WTC11 (cell line): ENCODE measurements around the gene SHROOM3. TPM values are rescaled to one million over a fixed set of nuclear protein-coding genes. Genes with fewer than 3 reads are reported as not detected.
A peak's percentile ranks its signal among the peaks of the same experiment; 100 is the strongest.

ENCODE experiments used
- ATAC-seq: fragments of 200-7000 bp; cut with Tn5 transposase; 2 replicates; pipeline ENCODE4 v1.10.0; 2021; ENCODE audit warnings: mild to moderate bottlenecking, moderate library complexity
- CTCF ChIA-PET: fragments of 300-600 bp; sonication (Branson Sonifier 250); formaldehyde crosslinking; loops from one replicate; lab custom pipeline; 2021; ENCODE audit warnings: antibody characterized with exemption; lab: Charles Lee
- POLR2A ChIA-PET: fragments of 350-600 bp; sonication (Branson Sonifier 250); formaldehyde crosslinking; loops from one replicate; lab custom pipeline; 2021; ENCODE audit warnings: antibody characterized with exemption; lab: Charles Lee
- DNase-seq: peaks from one replicate; pipeline ENCODE4 v3.0.0; 2021; ENCODE audit warnings: low spot score
- H3K27ac Mint-ChIP-seq: 2 replicates; pipeline ENCODE4 v1.8.0; 2021; ENCODE audit warnings: mixed read lengths
- H3K27me3 Mint-ChIP-seq: 2 replicates; pipeline ENCODE4 v1.8.0; 2021; ENCODE audit warnings: low read depth, mild to moderate bottlenecking, moderate library complexity, mixed read lengths
- H3K36me3 Mint-ChIP-seq: 2 replicates; pipeline ENCODE4 v1.8.0; 2021; ENCODE audit warnings: mixed read lengths
- H3K4me1 Mint-ChIP-seq: 2 replicates; pipeline ENCODE4 v1.8.0; 2022; ENCODE audit warnings: mixed read lengths
- H3K4me3 Mint-ChIP-seq: 2 replicates; pipeline ENCODE4 v1.8.0; 2021; ENCODE audit warnings: mild to moderate bottlenecking, moderate library complexity, mixed read lengths
- H3K9me3 Mint-ChIP-seq: 2 replicates; pipeline ENCODE4 v1.8.0; 2021; ENCODE audit warnings: mixed read lengths
- AR ChIP-seq: fragments of 250-450 bp; sonication (Bioruptor Pico); IDR thresholded peaks from 2 replicates; pipeline ENCODE4 v1.9.0; 2021; ENCODE audit warnings: mild to moderate bottlenecking
- CTCF ChIP-seq: fragments of 200-600 bp; IDR thresholded peaks from 2 replicates; pipeline ENCODE4 v1.8.0; 2022; ENCODE audit warnings: antibody characterized with exemption
- E2F1 ChIP-seq: sonication (generic); formaldehyde crosslinking; IDR thresholded peaks from 2 replicates; pipeline ENCODE4 v1.8.0; 2022; ENCODE audit warnings: mild to moderate bottlenecking, missing genetic modification reagents
- ELF4 ChIP-seq: sonication (generic); formaldehyde crosslinking; IDR thresholded peaks from 2 replicates; pipeline ENCODE4 v1.8.1; 2022; ENCODE audit warnings: low read depth, mild to moderate bottlenecking, moderate library complexity, missing genetic modification reagents
- ETV6 ChIP-seq: sonication (generic); formaldehyde crosslinking; IDR thresholded peaks from 2 replicates; pipeline ENCODE4 v1.8.1; 2022; ENCODE audit warnings: mild to moderate bottlenecking, missing genetic modification reagents
- GABPB1 ChIP-seq: sonication (generic); formaldehyde crosslinking; IDR thresholded peaks from 2 replicates; pipeline ENCODE4 v1.8.1; 2023; ENCODE audit warnings: mild to moderate bottlenecking, missing genetic modification reagents
- HMGXB4 ChIP-seq: sonication (generic); formaldehyde crosslinking; IDR thresholded peaks from 2 replicates; pipeline ENCODE4 v1.8.1; 2023; ENCODE audit warnings: mild to moderate bottlenecking, moderate library complexity, missing genetic modification reagents
- JAZF1 ChIP-seq: fragments of 250-450 bp; sonication (Bioruptor Pico); IDR thresholded peaks from 2 replicates; pipeline ENCODE4 v1.9.0; 2021; ENCODE audit warnings: moderate library complexity, mild to moderate bottlenecking, inconsistent platforms
- JUN ChIP-seq: sonication (generic); formaldehyde crosslinking; IDR thresholded peaks from 2 replicates; pipeline ENCODE4 v1.8.0; 2023; ENCODE audit warnings: mild to moderate bottlenecking, missing genetic modification reagents
- NFYB ChIP-seq: sonication (generic); formaldehyde crosslinking; conservative IDR thresholded peaks from 2 replicates; pipeline ENCODE4 v1.8.0; 2022; ENCODE audit warnings: low read depth, missing genetic modification reagents
- TCF7 ChIP-seq: sonication (generic); formaldehyde crosslinking; IDR thresholded peaks from 2 replicates; pipeline ENCODE4 v1.8.0; 2022; ENCODE audit warnings: mild to moderate bottlenecking, low read depth, missing genetic modification reagents, moderate library complexity
- TEAD1 ChIP-seq: sonication (generic); formaldehyde crosslinking; IDR thresholded peaks from 2 replicates; pipeline ENCODE4 v1.8.0; 2022; ENCODE audit warnings: mild to moderate bottlenecking, missing genetic modification reagents
- USF2 ChIP-seq: sonication (generic); formaldehyde crosslinking; IDR thresholded peaks from 2 replicates; pipeline ENCODE4 v1.8.1; 2023; ENCODE audit warnings: mild to moderate bottlenecking, missing genetic modification reagents, moderate library complexity
- ZBTB43 ChIP-seq: sonication (generic); formaldehyde crosslinking; IDR thresholded peaks from 2 replicates; pipeline ENCODE4 v1.8.1; 2023; ENCODE audit warnings: mild to moderate bottlenecking, missing genetic modification reagents
- ZNF396 ChIP-seq: fragments of 250-450 bp; sonication (Bioruptor Pico); IDR thresholded peaks from 2 replicates; pipeline ENCODE4 v1.8.0; 2021; ENCODE audit warnings: mild to moderate bottlenecking, moderate library complexity, borderline replicate concordance
- ZNF423 ChIP-seq: fragments of 250-450 bp; sonication (Bioruptor Pico); IDR thresholded peaks from 2 replicates; pipeline ENCODE4 v2.1.2; 2022; ENCODE audit warnings: mild to moderate bottlenecking, moderate library complexity
- ZNF532 ChIP-seq: fragments of 250-450 bp; sonication (Bioruptor Pico); IDR thresholded peaks from 2 replicates; pipeline ENCODE4 v1.9.0; 2021; ENCODE audit warnings: mild to moderate bottlenecking, borderline replicate concordance
- total RNA-seq: library from RNA; stranded (reverse); gene quantifications from 3 replicates; pipeline ENCODE4 v1.2.3, GENCODE V29; 2021

The SHROOM3 gene
- total RNA-seq, 1 experiment from 2014 or later = 71.9 TPM

GRCh38 chr4:76546759-76547742, 112.0 kb downstream of the SHROOM3 start:
- CTCF ChIA-PET = interaction anchor here (0.6 to 1.3 kb wide), 3 partner anchors 9 to 211 kb away, joined by 3 to 4 read pairs (median 3); no protein-coding TSS in a partner anchor
- H3K4me3 Mint-ChIP-seq = no peak overlapping the region
- H3K27ac Mint-ChIP-seq = peak overlapping the region; percentile 83
- peak; percentile 45 for ATAC-seq
- peaks cover 33% of the 10 kb centered on the region for H3K4me1 Mint-ChIP-seq
- no peak for TF ChIP-seq TCF7 (CRISPR knock-in tag)
- no peak for TF ChIP-seq USF2 (CRISPR knock-in tag)
- no peak for TF ChIP-seq ZBTB43 (CRISPR knock-in tag)
- no peak for TF ChIP-seq ZNF423 (CRISPR knock-in tag)
- no peak for TF ChIP-seq TEAD1 (CRISPR knock-in tag)
- no peak for TF ChIP-seq JUN (CRISPR knock-in tag)
- TF ChIP-seq ZNF396 (CRISPR knock-in tag) = no peak
- no peak for TF ChIP-seq CTCF
- no peak for TF ChIP-seq E2F1
- TF ChIP-seq GABPB1 (CRISPR knock-in tag) = no peak
- no peak for TF ChIP-seq NFYB (CRISPR knock-in tag)
- no peak for DNase-seq
- H3K27me3 Mint-ChIP-seq = no peaks in the 10 kb centered on the region
- H3K36me3 Mint-ChIP-seq = no peaks in the 10 kb centered on the region
- POLR2A ChIA-PET = no interaction called here
- H3K9me3 Mint-ChIP-seq = peaks cover 11% of the 10 kb centered on the region; the same call in 1 of the 2 replicates

GRCh38 chr4:76548704-76549103, 113.7 kb downstream of the SHROOM3 start:
- H3K9me3 Mint-ChIP-seq = peaks cover under 1% of the 10 kb centered on the region
- ChIA-PET CTCF (no interaction called here), POLR2A (interaction anchor here (0.5 kb wide), 1 partner anchor 126 kb away, joined by 5 read pairs; no protein-coding TSS in a partner anchor)
- H3K4me1 Mint-ChIP-seq = peaks cover 38% of the 10 kb centered on the region
- H3K4me3 Mint-ChIP-seq = no peak overlapping the region
- H3K27ac Mint-ChIP-seq = no peak overlapping the region
- H3K36me3 Mint-ChIP-seq = no peaks in the 10 kb centered on the region
- ATAC-seq = no peak
- DNase-seq = no peak
- no peaks in the 10 kb centered on the region for H3K27me3 Mint-ChIP-seq
- TF ChIP-seq ELF4 (CRISPR knock-in tag) = no peak
- TF ChIP-seq AR (CRISPR knock-in tag) = no peak
- no peak for TF ChIP-seq ZBTB43 (CRISPR knock-in tag)
- no peak for TF ChIP-seq JAZF1 (CRISPR knock-in tag)
- TF ChIP-seq ETV6 (CRISPR knock-in tag) = no peak
- no peak for TF ChIP-seq HMGXB4 (CRISPR knock-in tag)
- TF ChIP-seq ZNF532 (CRISPR knock-in tag) = no peak
